SU-DHL-6 (cell line): ENCODE results near the gene PXYLP1.

Source experiments
- H2AFZ ChIP-seq: fragments of 200-600 bp; sonication (generic); 2 replicates; pipeline ENCODE4 v1.6.1; 2014; ENCODE audit warnings: low read depth, mild to moderate bottlenecking, moderate library complexity, mixed read lengths, antibody characterized with exemption, low read length; ENCODE audit not compliant: severe bottlenecking
- H3F3A ChIP-seq: fragments of 200-600 bp; shearing (Covaris generic); 2 replicates; pipeline ENCODE4 v1.6.0; 2016; ENCODE audit warnings: antibody characterized with exemption, mild to moderate bottlenecking; ENCODE audit not compliant: insufficient read depth
- H3K27ac ChIP-seq: fragments of 200-600 bp; sonication (generic); 2 replicates; pipeline ENCODE4 v1.5.1; 2016; ENCODE audit warnings: low read depth, mild to moderate bottlenecking, low read length, moderate library complexity, mixed read lengths
- H3K27me3 ChIP-seq: fragments of 200-600 bp; sonication (generic), shearing (Covaris generic); 2 replicates; pipeline ENCODE4 v1.6.0; 2014; ENCODE audit warnings: mild to moderate bottlenecking, low read length
- H3K36me3 ChIP-seq: fragments of 200-600 bp; sonication (generic); 2 replicates; pipeline ENCODE4 v1.6.1; 2014; ENCODE audit warnings: mild to moderate bottlenecking, low read length, mixed read lengths
- H3K4me2 ChIP-seq: fragments of 300-600, 200-600 bp; shearing (Covaris generic), sonication (generic); 2 replicates; pipeline ENCODE4 v1.6.0; 2014; ENCODE audit warnings: low read length, low read depth, mild to moderate bottlenecking; ENCODE audit not compliant: poor library complexity, severe bottlenecking
- H3K4me3 ChIP-seq: fragments of 200-600 bp; sonication (generic); 2 replicates; pipeline ENCODE4 v1.5.1; 2014; ENCODE audit warnings: antibody characterized with exemption, low read length, mild to moderate bottlenecking, mixed read lengths; ENCODE audit not compliant: insufficient read depth, poor library complexity, severe bottlenecking
- H3K79me2 ChIP-seq: fragments of 200-600 bp; sonication (generic); 2 replicates; pipeline ENCODE4 v1.6.1; 2014; ENCODE audit warnings: mild to moderate bottlenecking, low read length, moderate library complexity; ENCODE audit not compliant: insufficient read depth
- H3K9ac ChIP-seq: fragments of 200-600 bp; sonication (generic); 2 replicates; pipeline ENCODE4 v1.7.0; 2014; ENCODE audit warnings: mild to moderate bottlenecking, low read length
- H3K9me2 ChIP-seq: fragments of 200-600 bp; sonication (generic); replicated peaks from 2 replicates; pipeline ENCODE4 v1.6.1; 2014; ENCODE audit warnings: low read length; ENCODE audit not compliant: insufficient read depth
- H3K9me3 ChIP-seq: fragments of 200-600 bp; sonication (generic); 2 replicates; pipeline ENCODE4 v1.6.1; 2014; ENCODE audit warnings: low read length, mixed read lengths; ENCODE audit not compliant: insufficient read depth
- H4K20me1 ChIP-seq: fragments of 200-600 bp; sonication (generic); 2 replicates; pipeline ENCODE4 v1.6.1; 2014; ENCODE audit warnings: low read depth, mild to moderate bottlenecking, antibody characterized with exemption, low read length, moderate library complexity, mixed read lengths
- EZH2phosphoT487 ChIP-seq: fragments of 200-600 bp; sonication (generic), shearing (Covaris generic); conservative IDR thresholded peaks from 2 replicates; pipeline ENCODE4 v1.6.1; 2018; ENCODE audit warnings: mild to moderate bottlenecking, antibody characterized with exemption, low read length, moderate library complexity, mixed read lengths
- TF ChIP-seq, protein P1 (sequence below): fragments of 200-600 bp; sonication (generic); IDR thresholded peaks from one replicate; pipeline ENCODE4 v1.5.1; 2017; ENCODE audit warnings: antibody characterized with exemption, mild to moderate bottlenecking, low read length, moderate library complexity; ENCODE audit not compliant: insufficient read depth, poor library complexity, severe bottlenecking

Gene PXYLP1, protein sequence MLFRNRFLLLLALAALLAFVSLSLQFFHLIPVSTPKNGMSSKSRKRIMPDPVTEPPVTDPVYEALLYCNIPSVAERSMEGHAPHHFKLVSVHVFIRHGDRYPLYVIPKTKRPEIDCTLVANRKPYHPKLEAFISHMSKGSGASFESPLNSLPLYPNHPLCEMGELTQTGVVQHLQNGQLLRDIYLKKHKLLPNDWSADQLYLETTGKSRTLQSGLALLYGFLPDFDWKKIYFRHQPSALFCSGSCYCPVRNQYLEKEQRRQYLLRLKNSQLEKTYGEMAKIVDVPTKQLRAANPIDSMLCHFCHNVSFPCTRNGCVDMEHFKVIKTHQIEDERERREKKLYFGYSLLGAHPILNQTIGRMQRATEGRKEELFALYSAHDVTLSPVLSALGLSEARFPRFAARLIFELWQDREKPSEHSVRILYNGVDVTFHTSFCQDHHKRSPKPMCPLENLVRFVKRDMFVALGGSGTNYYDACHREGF

DNA sequence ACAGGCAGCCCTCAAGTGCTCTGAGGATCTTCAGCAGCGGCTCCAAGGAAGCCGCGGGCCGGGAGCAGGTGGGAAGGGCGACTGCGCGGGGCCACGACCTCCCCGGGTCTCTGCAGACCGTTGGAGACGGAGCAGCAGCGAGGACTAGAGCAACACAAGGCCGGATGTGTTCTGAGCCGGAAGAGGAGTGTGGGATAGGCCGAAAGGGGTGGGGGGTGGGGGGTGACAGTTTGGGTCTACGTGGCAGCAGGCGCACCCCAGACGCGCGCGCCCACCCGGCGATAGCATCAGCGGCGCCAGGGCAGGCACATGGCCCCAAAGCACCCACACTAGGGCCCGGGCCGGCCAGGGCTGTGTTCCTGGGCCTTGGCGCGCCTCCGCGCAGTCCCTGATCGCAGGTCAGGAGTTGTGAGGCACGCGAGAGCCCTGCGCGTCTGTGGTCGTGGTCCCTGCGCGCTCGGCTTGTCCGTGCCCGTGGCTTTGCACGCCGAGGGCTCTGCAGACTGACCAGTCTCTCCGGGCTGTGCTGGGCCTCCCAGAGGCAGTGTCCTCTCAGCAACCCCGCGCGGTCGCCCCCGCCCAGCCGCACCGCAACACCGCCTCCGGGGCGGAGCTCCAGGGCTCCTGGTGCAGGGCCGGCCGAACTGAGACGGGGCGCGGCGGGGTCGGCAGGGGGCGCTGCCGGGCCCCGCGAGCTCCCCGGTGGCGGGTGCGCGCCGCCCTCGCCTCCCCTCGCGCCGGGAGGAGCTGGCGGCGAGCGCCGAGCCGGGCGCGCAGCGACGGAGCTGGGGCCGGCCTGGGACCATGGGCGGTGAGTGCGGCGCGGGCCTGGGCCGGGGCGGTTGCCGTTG is at the start of gene PXYLP1:
PXYLP1 (plus strand) TSS at position 725 of the 851 bp plus-strand sequence. CDS start 28,351 bp downstream, outside the sequence.
- Histone ChIP-seq H2AFZ (peak within 1 kb of the TSS; percentile 94), H3K9ac (peak within 1 kb of the TSS; percentile 81), H3K4me3 (peak within 1 kb of the TSS; percentile 71), H3F3A (no peaks in the 10 kb centered on the region), H3K79me2 (no peaks in the 10 kb centered on the region), H3K36me3 (no peaks in the 10 kb centered on the region), H3K4me2 (peak within 1 kb of the TSS; percentile 71), H4K20me1 (no peaks in the 10 kb centered on the region), H3K9me2 (no peaks in the 10 kb centered on the region), H3K27ac (0 out of 2 replicates have a peak within 1 kb of the TSS, but pooled peaks have one; percentile 21), H3K27me3 (no peaks in the 10 kb centered on the region), H3K9me3 (peaks cover under 1% of the 10 kb centered on the region; the same call in 1 of the 2 replicates)
- TF ChIP-seq, protein P1, sequence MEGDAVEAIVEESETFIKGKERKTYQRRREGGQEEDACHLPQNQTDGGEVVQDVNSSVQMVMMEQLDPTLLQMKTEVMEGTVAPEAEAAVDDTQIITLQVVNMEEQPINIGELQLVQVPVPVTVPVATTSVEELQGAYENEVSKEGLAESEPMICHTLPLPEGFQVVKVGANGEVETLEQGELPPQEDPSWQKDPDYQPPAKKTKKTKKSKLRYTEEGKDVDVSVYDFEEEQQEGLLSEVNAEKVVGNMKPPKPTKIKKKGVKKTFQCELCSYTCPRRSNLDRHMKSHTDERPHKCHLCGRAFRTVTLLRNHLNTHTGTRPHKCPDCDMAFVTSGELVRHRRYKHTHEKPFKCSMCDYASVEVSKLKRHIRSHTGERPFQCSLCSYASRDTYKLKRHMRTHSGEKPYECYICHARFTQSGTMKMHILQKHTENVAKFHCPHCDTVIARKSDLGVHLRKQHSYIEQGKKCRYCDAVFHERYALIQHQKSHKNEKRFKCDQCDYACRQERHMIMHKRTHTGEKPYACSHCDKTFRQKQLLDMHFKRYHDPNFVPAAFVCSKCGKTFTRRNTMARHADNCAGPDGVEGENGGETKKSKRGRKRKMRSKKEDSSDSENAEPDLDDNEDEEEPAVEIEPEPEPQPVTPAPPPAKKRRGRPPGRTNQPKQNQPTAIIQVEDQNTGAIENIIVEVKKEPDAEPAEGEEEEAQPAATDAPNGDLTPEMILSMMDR = peak; percentile 43
- TF ChIP-seq EZH2phosphoT487 = no peak

DNA sequence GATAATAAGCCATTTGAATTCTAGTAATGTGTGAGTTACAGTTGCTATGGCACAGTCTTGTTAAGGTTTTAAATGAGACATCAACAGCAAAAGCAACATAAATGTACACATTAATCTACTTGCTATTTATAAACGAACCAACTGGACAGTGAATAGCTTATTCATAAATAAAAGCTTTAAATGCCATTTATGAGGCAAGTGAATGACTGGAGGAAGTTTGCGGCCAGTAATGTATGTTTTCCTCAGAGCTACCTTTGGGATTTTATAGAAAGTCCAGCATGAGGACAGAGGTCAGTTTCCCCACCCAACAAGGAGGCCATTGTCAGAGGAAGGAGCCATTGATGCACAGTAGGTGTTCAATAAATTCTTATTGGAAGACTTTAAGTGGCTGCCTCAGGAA is 48.0 kb upstream of the PXYLP1 start:
- Histone ChIP-seq H3K4me2 (no peak overlapping the region), H3K9me2 (no peaks in the 10 kb centered on the region), H3K27ac (no peak overlapping the region)

DNA sequence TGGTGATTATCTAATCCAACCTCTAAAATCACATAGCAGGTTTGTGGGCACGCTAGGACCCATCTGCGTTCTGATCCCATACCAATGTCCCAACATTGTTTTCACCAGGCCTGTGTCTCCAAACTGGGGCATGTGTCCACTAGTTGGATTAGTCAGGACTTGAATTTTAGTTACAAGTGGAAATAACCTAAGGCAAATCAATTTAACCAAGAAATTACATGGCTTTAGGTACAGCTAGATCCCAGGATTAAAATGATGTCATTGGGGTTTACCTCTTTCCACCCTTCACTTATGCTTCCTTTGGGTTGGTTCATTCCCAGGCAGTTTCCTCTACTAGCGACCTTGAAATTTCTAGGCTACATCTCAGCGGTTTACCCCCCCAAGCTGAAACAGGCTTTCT is 47.2 kb upstream of the PXYLP1 start:
- TF ChIP-seq, protein P1 = no peak
- no peak for TF ChIP-seq EZH2phosphoT487
- H3K9me2 ChIP-seq = no peaks in the 10 kb centered on the region
- H3K36me3 ChIP-seq = no peaks in the 10 kb centered on the region
- H3K9me3 ChIP-seq = no peaks in the 10 kb centered on the region
- no peaks in the 10 kb centered on the region for H3K79me2 ChIP-seq
- H3K9ac ChIP-seq = no peak overlapping the region
- no peak overlapping the region for H3K4me2 ChIP-seq
- no peaks in the 10 kb centered on the region for H4K20me1 ChIP-seq
- H3K27ac ChIP-seq = no peak overlapping the region
- H3F3A ChIP-seq = no peaks in the 10 kb centered on the region
- no peaks in the 10 kb centered on the region for H3K27me3 ChIP-seq
- H3K4me3 ChIP-seq = no peak overlapping the region
- no peak overlapping the region for H2AFZ ChIP-seq

More for the DNA sequence above, 48.0 kb upstream of the PXYLP1 start:
- H3K9ac ChIP-seq = no peak overlapping the region
- H3K36me3 ChIP-seq = no peaks in the 10 kb centered on the region
- TF ChIP-seq, protein P1 = no peak
- no peak for TF ChIP-seq EZH2phosphoT487
- H2AFZ ChIP-seq = no peak overlapping the region
- H3K9me3 ChIP-seq = no peaks in the 10 kb centered on the region
- no peaks in the 10 kb centered on the region for H4K20me1 ChIP-seq
- no peak overlapping the region for H3K4me3 ChIP-seq
- no peaks in the 10 kb centered on the region for H3F3A ChIP-seq
- no peaks in the 10 kb centered on the region for H3K27me3 ChIP-seq
- no peaks in the 10 kb centered on the region for H3K79me2 ChIP-seq
